Mesothelial cell of epicardium (in vitro differentiated cells): ENCODE data around the gene TSPAN4. TPM values are rescaled to one million over a fixed set of nuclear protein-coding genes. Genes with fewer than 3 reads are reported as not detected.

Experiments
- DNase-seq, 2 experiments: peaks; one replicate each; pipeline ENCODE4 v3.0.0; 2021; ENCODE audit warnings: low spot score in 2 of 2; ENCODE audit not compliant: unreplicated experiment in 2 of 2
- H3K27ac Mint-ChIP-seq: 2 replicates; pipeline ENCODE4 v1.8.0; 2021; ENCODE audit warnings: mixed read lengths
- H3K27me3 Mint-ChIP-seq: 2 replicates; pipeline ENCODE4 v1.8.0; 2021; ENCODE audit warnings: low read depth, mixed read lengths
- H3K36me3 Mint-ChIP-seq: 2 replicates; pipeline ENCODE4 v1.8.0; 2021; ENCODE audit warnings: mixed read lengths
- H3K4me1 Mint-ChIP-seq: 2 replicates; pipeline ENCODE4 v1.8.0; 2021; ENCODE audit warnings: mixed read lengths
- H3K4me3 Mint-ChIP-seq: 2 replicates; pipeline ENCODE4 v1.8.0; 2021; ENCODE audit warnings: mild to moderate bottlenecking, moderate library complexity, mixed read lengths
- H3K9me3 Mint-ChIP-seq: 2 replicates; pipeline ENCODE4 v1.8.0; 2021; ENCODE audit warnings: mixed read lengths
- total RNA-seq: library from RNA; stranded (reverse); gene quantifications from 3 replicates; pipeline ENCODE4 v1.2.1, GENCODE V29; 2021
- TF ChIP-seq, protein P1 (sequence below): fragments of 200-600 bp; sonication (generic); IDR thresholded peaks from one replicate; pipeline ENCODE4 v1.5.0; 2021; ENCODE audit warnings: antibody characterized with exemption; ENCODE audit not compliant: unreplicated experiment

The TSPAN4 gene
- total RNA-seq, 1 donor from 2014 or later = 94.1 TPM

DNA sequence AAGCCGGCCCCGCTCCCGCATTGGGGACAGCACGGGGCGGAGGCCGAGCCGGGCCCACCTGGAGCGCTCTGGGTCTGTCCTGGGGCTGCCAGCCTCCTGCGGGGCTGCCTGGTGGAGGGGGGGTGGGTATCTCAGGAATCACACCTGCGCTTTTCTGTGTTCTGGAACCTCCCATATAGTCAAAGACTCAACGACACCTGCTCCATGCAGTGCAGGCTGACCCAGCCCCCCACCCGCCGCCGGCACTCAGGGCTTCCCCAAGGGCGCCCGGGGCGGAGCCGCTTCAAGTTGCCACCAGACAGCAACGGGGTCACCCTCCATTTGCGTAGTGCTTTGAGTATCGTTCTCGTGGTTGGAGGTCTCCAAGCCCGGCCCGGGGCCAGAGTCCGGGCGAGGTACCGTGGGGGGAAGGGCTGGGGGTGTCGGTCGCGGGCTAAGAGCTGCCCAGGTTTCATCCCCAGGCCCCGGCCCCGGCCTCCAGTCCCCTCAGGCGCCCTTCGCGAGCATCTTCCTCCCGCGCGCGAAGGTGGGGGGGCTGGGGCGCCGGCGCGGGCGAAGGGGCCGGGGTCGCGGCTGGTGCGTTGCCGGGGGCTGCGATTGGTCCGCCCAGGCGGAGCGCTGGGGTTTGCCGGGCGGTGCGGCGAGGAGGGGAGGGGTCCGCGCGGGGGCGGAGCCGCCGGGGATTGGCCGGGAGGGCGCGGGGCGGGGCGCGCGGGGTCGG lies 6.6 kb downstream of the TSPAN4 start:
- DNase-seq = peak; percentile 73 to 76
- H3K27me3 Mint-ChIP-seq = no peaks in the 10 kb centered on the region
- peak overlapping the region; percentile 69 for H3K4me3 Mint-ChIP-seq
- TF ChIP-seq, protein P1, sequence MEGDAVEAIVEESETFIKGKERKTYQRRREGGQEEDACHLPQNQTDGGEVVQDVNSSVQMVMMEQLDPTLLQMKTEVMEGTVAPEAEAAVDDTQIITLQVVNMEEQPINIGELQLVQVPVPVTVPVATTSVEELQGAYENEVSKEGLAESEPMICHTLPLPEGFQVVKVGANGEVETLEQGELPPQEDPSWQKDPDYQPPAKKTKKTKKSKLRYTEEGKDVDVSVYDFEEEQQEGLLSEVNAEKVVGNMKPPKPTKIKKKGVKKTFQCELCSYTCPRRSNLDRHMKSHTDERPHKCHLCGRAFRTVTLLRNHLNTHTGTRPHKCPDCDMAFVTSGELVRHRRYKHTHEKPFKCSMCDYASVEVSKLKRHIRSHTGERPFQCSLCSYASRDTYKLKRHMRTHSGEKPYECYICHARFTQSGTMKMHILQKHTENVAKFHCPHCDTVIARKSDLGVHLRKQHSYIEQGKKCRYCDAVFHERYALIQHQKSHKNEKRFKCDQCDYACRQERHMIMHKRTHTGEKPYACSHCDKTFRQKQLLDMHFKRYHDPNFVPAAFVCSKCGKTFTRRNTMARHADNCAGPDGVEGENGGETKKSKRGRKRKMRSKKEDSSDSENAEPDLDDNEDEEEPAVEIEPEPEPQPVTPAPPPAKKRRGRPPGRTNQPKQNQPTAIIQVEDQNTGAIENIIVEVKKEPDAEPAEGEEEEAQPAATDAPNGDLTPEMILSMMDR = no peak
- H3K27ac Mint-ChIP-seq = peak overlapping the region; percentile 47
- H3K36me3 Mint-ChIP-seq = no peaks in the 10 kb centered on the region
- peaks cover 37% of the 10 kb centered on the region for H3K4me1 Mint-ChIP-seq
- H3K9me3 Mint-ChIP-seq = no peaks in the 10 kb centered on the region

GRCh38 chr11:849951-850774 lies 7.5 kb downstream of the TSPAN4 start:
- TF ChIP-seq, protein P1 = no peak
- peak overlapping the region; percentile 68 for H3K4me3 Mint-ChIP-seq
- no peaks in the 10 kb centered on the region for H3K36me3 Mint-ChIP-seq
- no peaks in the 10 kb centered on the region for H3K9me3 Mint-ChIP-seq
- no peak for DNase-seq
- H3K27ac Mint-ChIP-seq = no peak overlapping the region
- H3K4me1 Mint-ChIP-seq = peaks cover 31% of the 10 kb centered on the region
- no peaks in the 10 kb centered on the region for H3K27me3 Mint-ChIP-seq

- DNase-seq = no peak
- TF ChIP-seq, protein P1 = no peak
- Mint-ChIP-seq H3K9me3 (no peaks in the 10 kb centered on the region), H3K4me3 (peak overlapping the region; percentile 68), H3K4me1 (peaks cover 26% of the 10 kb centered on the region), H3K27me3 (no peaks in the 10 kb centered on the region), H3K27ac (no peak overlapping the region), H3K36me3 (no peaks in the 10 kb centered on the region)
Measured at GRCh38 chr11:850775-851763, 8.4 kb downstream of the TSPAN4 start.

DNA sequence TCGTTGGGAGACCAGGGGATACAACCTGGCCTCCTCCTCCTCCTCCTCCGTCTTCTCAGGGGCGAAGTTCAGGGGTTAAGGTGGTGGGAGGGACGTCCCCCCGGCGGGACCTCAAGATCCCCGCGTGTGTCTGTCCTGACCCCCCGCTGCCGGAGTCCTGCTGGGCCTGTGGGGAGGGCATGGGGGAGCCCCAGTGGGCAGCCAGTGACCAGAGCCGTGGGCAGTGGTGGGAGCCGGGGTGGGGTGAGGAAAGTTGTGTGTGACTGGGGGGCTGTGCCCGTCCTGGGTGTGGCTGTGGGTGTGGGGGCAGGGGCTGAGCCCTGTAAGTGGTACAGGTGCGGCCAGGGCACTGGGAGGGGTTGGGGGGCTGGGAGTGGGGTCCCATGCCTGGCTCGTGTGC lies 10.1 kb downstream of the TSPAN4 start:
- Mint-ChIP-seq H3K9me3 (no peaks in the 10 kb centered on the region), H3K27ac (no peak overlapping the region), H3K4me3 (no peak overlapping the region), H3K27me3 (no peaks in the 10 kb centered on the region), H3K4me1 (peaks cover 26% of the 10 kb centered on the region), H3K36me3 (no peaks in the 10 kb centered on the region)
- TF ChIP-seq, protein P1 = no peak
- DNase-seq = no peak
